ENCODE results near the gene GP1BA. TPM values are rescaled to one million over a fixed set of nuclear protein-coding genes. Genes with fewer than 3 reads are reported as not detected.

GP1BA gene
- total RNA-seq, 4 donors from 2014 or later, result not detected

GRCh38 chr17:4967539-4968485, 35.7 kb downstream of the GP1BA start, which contains the start of gene SPAG7:
Gene SPAG7 (minus strand): TSS chr17:4967817. CDS start chr17:4967804, 13 bp downstream.
- 2% methylated on average over 47 of the region's 66 CpGs for whole genome bisulfite sequencing
- peaks cover 38% of the 10 kb centered on the region for H3K4me1 ChIP-seq

GRCh38 chr17:4968486-4969046, 36.5 kb downstream of the GP1BA start:
- Histone ChIP-seq H3K36me3 (peaks cover 36% of the 10 kb centered on the region), H3K4me3 (peak overlapping the region; percentile 55), H3K9me3 (no peaks in the 10 kb centered on the region), H3K27ac (peak overlapping the region; percentile 90), H3K27me3 (no peaks in the 10 kb centered on the region), H3K4me1 (peaks cover 38% of the 10 kb centered on the region)
- TF ChIP-seq POLR2A (IDR thresholded peaks at IDR 0.05) (no peak), EP300 (IDR thresholded peaks at IDR 0.05) (no peak), POLR2AphosphoS5 (IDR thresholded peaks at IDR 0.05) (no peak)
- WGBS, result 32% methylated on average over 23 of the region's 23 CpGs
- DNase-seq (ENCODE audit: low spot score in 2 of 2), result no peak

More at GRCh38 chr17:4967539-4968485, 35.7 kb downstream of the GP1BA start, which contains the start of gene SPAG7:
- Histone ChIP-seq H3K9me3 (no peaks in the 10 kb centered on the region), H3K27ac (peak within 1 kb of the TSS; percentile 90), H3K27me3 (no peaks in the 10 kb centered on the region), H3K4me3 (peak within 1 kb of the TSS; percentile 55), H3K36me3 (peaks cover 29% of the 10 kb centered on the region)
- TF ChIP-seq CTCF (IDR thresholded peaks at IDR 0.05) (no peak), EP300 (IDR thresholded peaks at IDR 0.05) (no peak), POLR2A (IDR thresholded peaks at IDR 0.05) (peak in 1 of 2 donors; percentile 43), POLR2AphosphoS5 (IDR thresholded peaks at IDR 0.05) (peak; percentile 67 to 93 (median 78))
- DNase-seq (ENCODE audit: low spot score in 2 of 2), result peak; percentile 96 to 98

DNA sequence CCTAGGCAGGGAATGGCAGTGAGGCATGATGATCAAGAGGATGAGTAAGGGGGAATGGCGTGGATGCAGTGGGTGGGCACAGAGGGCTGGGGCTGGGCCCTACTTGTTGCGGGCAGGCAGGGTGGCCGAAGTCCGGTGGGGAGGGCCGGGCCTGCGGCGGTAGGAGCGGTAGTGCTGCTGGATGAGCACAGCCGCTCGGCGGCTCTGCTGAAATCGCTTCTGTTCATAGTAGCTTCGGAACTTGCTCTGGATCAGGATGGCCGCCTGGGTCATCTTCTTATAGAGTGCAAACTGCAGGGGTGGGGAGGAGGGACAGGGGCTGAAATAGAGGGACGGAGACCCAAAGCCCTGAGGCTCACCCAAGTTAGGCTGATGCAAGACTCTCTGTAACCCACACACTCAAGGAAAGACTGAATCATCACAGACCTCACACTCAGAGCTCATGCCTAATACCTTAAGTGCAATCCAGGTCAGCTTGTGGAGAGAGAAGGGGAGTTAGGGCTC, 37.0 kb downstream of the GP1BA start:
- Histone ChIP-seq H3K36me3 (peaks cover 42% of the 10 kb centered on the region), H3K27ac (peak overlapping the region; percentile 90), H3K4me1 (peaks cover 38% of the 10 kb centered on the region), H3K9me3 (no peaks in the 10 kb centered on the region), H3K4me3 (peak overlapping the region; percentile 55), H3K27me3 (no peaks in the 10 kb centered on the region)
- TF ChIP-seq EP300 (IDR thresholded peaks at IDR 0.05), result no peak
- no peak for TF ChIP-seq POLR2AphosphoS5 (IDR thresholded peaks at IDR 0.05)
- TF ChIP-seq CTCF (IDR thresholded peaks at IDR 0.05), result no peak
- TF ChIP-seq POLR2A (IDR thresholded peaks at IDR 0.05), result no peak
- WGBS, result 90% methylated on average over 15 of the region's 15 CpGs
- DNase-seq (ENCODE audit: low spot score in 2 of 2), result no peak

DNA sequence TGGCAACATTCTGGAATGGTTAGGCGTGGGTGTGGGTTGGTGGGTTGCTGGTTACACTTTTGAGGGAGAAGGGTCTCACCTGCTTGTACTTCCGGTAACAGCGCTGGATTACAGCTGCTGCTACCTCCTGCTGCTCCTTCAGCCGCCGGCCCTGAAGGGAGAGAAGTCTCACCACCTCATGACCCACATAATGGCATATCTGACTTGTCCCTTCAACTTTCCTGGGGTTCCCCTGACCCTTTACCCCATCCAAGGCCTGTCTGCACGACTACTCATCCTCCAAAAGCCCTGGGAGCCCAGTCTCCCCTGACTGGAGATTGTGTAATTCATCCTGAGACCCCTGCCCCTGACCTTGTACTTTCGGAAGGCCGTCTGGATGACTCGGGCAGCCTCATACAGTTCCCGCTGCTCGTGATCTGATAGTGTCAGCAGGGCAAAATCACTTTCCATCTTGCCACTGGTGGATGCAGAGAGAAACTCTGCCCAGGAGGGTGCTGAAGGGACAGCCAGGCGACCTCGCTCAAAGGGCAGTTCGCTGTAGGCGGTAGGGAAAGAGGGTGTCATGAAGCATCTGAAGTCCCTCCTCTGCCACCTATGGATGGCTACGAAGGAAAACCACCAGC, 37.6 kb downstream of the GP1BA start:
- 89% methylated on average over 16 of the region's 16 CpGs for whole genome bisulfite sequencing
- Histone ChIP-seq H3K4me3 (peak overlapping the region; percentile 55), H3K4me1 (peaks cover 38% of the 10 kb centered on the region), H3K27ac (peak overlapping the region; percentile 27), H3K9me3 (no peaks in the 10 kb centered on the region), H3K27me3 (no peaks in the 10 kb centered on the region), H3K36me3 (peaks cover 45% of the 10 kb centered on the region)
- no peak for DNase-seq (ENCODE audit: low spot score in 2 of 2)
- TF ChIP-seq CTCF (IDR thresholded peaks at IDR 0.05) (no peak), POLR2A (IDR thresholded peaks at IDR 0.05) (no peak), POLR2AphosphoS5 (IDR thresholded peaks at IDR 0.05) (no peak), EP300 (IDR thresholded peaks at IDR 0.05) (no peak)

GRCh38 chr17:4970273-4970672, 38.2 kb downstream of the GP1BA start:
- WGBS, result 89% methylated on average over 8 of the region's 8 CpGs
- Histone ChIP-seq H3K9me3 (no peaks in the 10 kb centered on the region), H3K4me3 (no peak overlapping the region), H3K36me3 (peaks cover 48% of the 10 kb centered on the region), H3K4me1 (peaks cover 37% of the 10 kb centered on the region), H3K27me3 (no peaks in the 10 kb centered on the region), H3K27ac (no peak overlapping the region)
- no peak for DNase-seq (ENCODE audit: low spot score in 2 of 2)
- TF ChIP-seq EP300 (IDR thresholded peaks at IDR 0.05), result no peak
- TF ChIP-seq POLR2A (IDR thresholded peaks at IDR 0.05), result no peak
- TF ChIP-seq CTCF (IDR thresholded peaks at IDR 0.05), result no peak
- TF ChIP-seq POLR2AphosphoS5 (IDR thresholded peaks at IDR 0.05), result no peak

Measured in suprapubic skin (tissue), 4 donors.